BLaER1 (cell line): Measurements from ENCODE around the gene PDE6A.

Source experiments
- H3K27ac ChIP-seq: shearing (Covaris generic); formaldehyde crosslinking; 2 replicates; pipeline ENCODE4 v1.8.1; 2022
- H3K27me3 ChIP-seq: shearing (Covaris generic); formaldehyde crosslinking; 2 replicates; pipeline ENCODE4 v1.8.1; 2022
- H3K36me3 ChIP-seq: shearing (Covaris generic); formaldehyde crosslinking; 2 replicates; pipeline ENCODE4 v1.8.1; 2022
- H3K4me1 ChIP-seq: shearing (Covaris generic); formaldehyde crosslinking; 2 replicates; pipeline ENCODE4 v1.8.1; 2022
- H3K4me2 ChIP-seq: shearing (Covaris generic); formaldehyde crosslinking; 2 replicates; pipeline ENCODE4 v1.8.1; 2022
- H3K4me3 ChIP-seq: shearing (Covaris generic); formaldehyde crosslinking; 2 replicates; pipeline ENCODE4 v1.8.1; 2022
- H3K9ac ChIP-seq: shearing (Covaris generic); formaldehyde crosslinking; 2 replicates; pipeline ENCODE4 v1.8.1; 2022
- H3K9me3 ChIP-seq: shearing (Covaris generic); formaldehyde crosslinking; 2 replicates; pipeline ENCODE4 v1.8.1; 2022
- H4K20me1 ChIP-seq: shearing (Covaris generic); formaldehyde crosslinking; 2 replicates; pipeline ENCODE4 v1.8.1; 2022
- Cebpa-rat ChIP-seq: shearing (Covaris generic); IDR thresholded peaks from 2 replicates; pipeline ENCODE4 v1.8.1; 2022

PDE6A gene

GRCh38 chr5:149823375-149823774 is 121.2 kb downstream of the PDE6A start:
- H4K20me1 ChIP-seq = peaks cover 19% of the 10 kb centered on the region
- H3K4me2 ChIP-seq = peak overlapping the region; percentile 33; the same call in 1 of the 2 replicates
- peaks cover 65% of the 10 kb centered on the region for H3K36me3 ChIP-seq
- 0 out of 2 replicates have a peak overlapping the region, but pooled peaks have one; percentile 14 for H3K27ac ChIP-seq
- H3K9me3 ChIP-seq = no peaks in the 10 kb centered on the region
- peaks cover 14% of the 10 kb centered on the region for H3K4me1 ChIP-seq
- H3K9ac ChIP-seq = no peak overlapping the region
- TF ChIP-seq Cebpa-rat = no peak
- H3K27me3 ChIP-seq = no peaks in the 10 kb centered on the region
- no peak overlapping the region for H3K4me3 ChIP-seq

GRCh38 chr5:149822301-149822700 is 122.3 kb downstream of the PDE6A start:
- H3K27me3 ChIP-seq = no peaks in the 10 kb centered on the region
- no peak overlapping the region for H3K9ac ChIP-seq
- TF ChIP-seq Cebpa-rat = no peak
- H3K27ac ChIP-seq = no peak overlapping the region
- H3K4me1 ChIP-seq = peaks cover 24% of the 10 kb centered on the region
- H3K36me3 ChIP-seq = peaks cover 57% of the 10 kb centered on the region
- H3K4me2 ChIP-seq = no peak overlapping the region
- H3K4me3 ChIP-seq = no peak overlapping the region
- peaks cover 29% of the 10 kb centered on the region for H4K20me1 ChIP-seq
- H3K9me3 ChIP-seq = no peaks in the 10 kb centered on the region

GRCh38 chr5:149820536-149821510 is 123.8 kb downstream of the PDE6A start:
- Histone ChIP-seq H3K36me3 (peaks cover 42% of the 10 kb centered on the region), H3K9ac (no peak overlapping the region), H3K4me2 (no peak overlapping the region), H3K27me3 (no peaks in the 10 kb centered on the region), H3K4me1 (peaks cover 26% of the 10 kb centered on the region), H4K20me1 (peaks cover 29% of the 10 kb centered on the region), H3K4me3 (no peak overlapping the region), H3K27ac (no peak overlapping the region), H3K9me3 (0 out of 2 replicates have a peak, but pooled peaks cover 5% of the 10 kb centered on the region)
- TF ChIP-seq Cebpa-rat = no peak

GRCh38 chr5:149820012-149820411 is 124.6 kb downstream of the PDE6A start:
- Histone ChIP-seq H4K20me1 (peaks cover 29% of the 10 kb centered on the region), H3K4me2 (no peak overlapping the region), H3K36me3 (peaks cover 34% of the 10 kb centered on the region), H3K9me3 (0 out of 2 replicates have a peak, but pooled peaks cover 5% of the 10 kb centered on the region), H3K4me1 (peaks cover 26% of the 10 kb centered on the region), H3K27me3 (no peaks in the 10 kb centered on the region), H3K27ac (no peak overlapping the region), H3K9ac (no peak overlapping the region), H3K4me3 (no peak overlapping the region)
- no peak for TF ChIP-seq Cebpa-rat

GRCh38 chr5:149818116-149818515 is 126.5 kb downstream of the PDE6A start:
- Histone ChIP-seq H4K20me1 (peaks cover 40% of the 10 kb centered on the region), H3K4me1 (peaks cover 20% of the 10 kb centered on the region), H3K9ac (no peak overlapping the region), H3K36me3 (peaks cover 25% of the 10 kb centered on the region; the same call in 1 of the 2 replicates), H3K4me3 (no peak overlapping the region), H3K4me2 (peak overlapping the region; percentile 51), H3K27ac (peak overlapping the region; percentile 6; the same call in 1 of the 2 replicates), H3K9me3 (0 out of 2 replicates have a peak, but pooled peaks cover 5% of the 10 kb centered on the region), H3K27me3 (no peaks in the 10 kb centered on the region)
- TF ChIP-seq Cebpa-rat = no peak

GRCh38 chr5:149817539-149818060 is 127.0 kb downstream of the PDE6A start:
- no peaks in the 10 kb centered on the region for H3K27me3 ChIP-seq
- no peak for TF ChIP-seq Cebpa-rat
- H4K20me1 ChIP-seq = peaks cover 46% of the 10 kb centered on the region
- peak overlapping the region; percentile 51 for H3K4me2 ChIP-seq
- no peak overlapping the region for H3K9ac ChIP-seq
- H3K36me3 ChIP-seq = peaks cover 25% of the 10 kb centered on the region; the same call in 1 of the 2 replicates
- no peak overlapping the region for H3K4me3 ChIP-seq
- H3K4me1 ChIP-seq = peaks cover 14% of the 10 kb centered on the region
- H3K9me3 ChIP-seq = 0 out of 2 replicates have a peak, but pooled peaks cover 5% of the 10 kb centered on the region
- no peak overlapping the region for H3K27ac ChIP-seq

- Histone ChIP-seq H3K9ac (no peak overlapping the region), H3K4me1 (peaks cover 13% of the 10 kb centered on the region), H3K9me3 (0 out of 2 replicates have a peak, but pooled peaks cover 5% of the 10 kb centered on the region), H3K27me3 (no peaks in the 10 kb centered on the region), H3K36me3 (peaks cover 16% of the 10 kb centered on the region; the same call in 1 of the 2 replicates), H4K20me1 (peaks cover 55% of the 10 kb centered on the region), H3K27ac (no peak overlapping the region), H3K4me3 (no peak overlapping the region), H3K4me2 (no peak overlapping the region)
- no peak for TF ChIP-seq Cebpa-rat
Measured at GRCh38 chr5:149816661-149817060, 127.9 kb downstream of the PDE6A start.

- peaks cover 68% of the 10 kb centered on the region for H4K20me1 ChIP-seq
- no peaks in the 10 kb centered on the region for H3K27me3 ChIP-seq
- no peak overlapping the region for H3K9ac ChIP-seq
- H3K4me2 ChIP-seq = no peak overlapping the region
- no peaks in the 10 kb centered on the region for H3K9me3 ChIP-seq
- H3K4me1 ChIP-seq = peaks cover 21% of the 10 kb centered on the region
- no peak overlapping the region for H3K4me3 ChIP-seq
- no peak for TF ChIP-seq Cebpa-rat
- no peaks in the 10 kb centered on the region for H3K36me3 ChIP-seq
- H3K27ac ChIP-seq = no peak overlapping the region
Measured at GRCh38 chr5:149811453-149811852, 133.1 kb downstream of the PDE6A start.

- Histone ChIP-seq H3K36me3 (no peaks in the 10 kb centered on the region), H3K4me1 (peaks cover 26% of the 10 kb centered on the region), H3K4me3 (no peak overlapping the region), H3K27ac (no peak overlapping the region), H3K9me3 (no peaks in the 10 kb centered on the region), H3K27me3 (no peaks in the 10 kb centered on the region), H3K4me2 (no peak overlapping the region), H3K9ac (no peak overlapping the region), H4K20me1 (peaks cover 74% of the 10 kb centered on the region)
- TF ChIP-seq Cebpa-rat = no peak
Measured at GRCh38 chr5:149810856-149811255, 133.7 kb downstream of the PDE6A start.
